Neuronal stem cell (in vitro differentiated cells): Measurements from ENCODE around the gene SP110.

ENCODE experiments used
- DNase-seq: peaks from one replicate; pipeline ENCODE4 v3.0.0-alpha.2; 2013; ENCODE audit warnings: low spot score
- H2AFZ ChIP-seq: one replicate; pipeline ENCODE4 v1.6.1; 2013; ENCODE audit warnings: mild to moderate bottlenecking, low read length, inconsistent platforms
- H2AK5ac ChIP-seq: 2 replicates; pipeline ENCODE4 v1.6.1; 2013; ENCODE audit warnings: low read depth, mild to moderate bottlenecking, inconsistent platforms, low read length, moderate library complexity, mixed read lengths
- H2BK120ac ChIP-seq: 2 replicates; pipeline ENCODE4 v1.6.1; 2013; ENCODE audit warnings: low read depth, mild to moderate bottlenecking, inconsistent platforms, low read length, moderate library complexity, mixed read lengths
- H2BK12ac ChIP-seq: one replicate; pipeline ENCODE4 v1.6.1; 2013; ENCODE audit warnings: low read length, inconsistent platforms
- H2BK15ac ChIP-seq: 2 replicates; pipeline ENCODE4 v1.6.1; 2013; ENCODE audit warnings: mild to moderate bottlenecking, low read length, inconsistent platforms, mixed read lengths
- H2BK5ac ChIP-seq: one replicate; pipeline ENCODE4 v1.6.1; 2013; ENCODE audit warnings: inconsistent platforms, mild to moderate bottlenecking, low read length, moderate library complexity
- H3K14ac ChIP-seq: one replicate; pipeline ENCODE4 v1.6.1; 2013; ENCODE audit warnings: low read length, inconsistent platforms
- H3K18ac ChIP-seq: 2 replicates; pipeline ENCODE4 v1.6.1; 2013; ENCODE audit warnings: low read length, inconsistent platforms
- H3K23ac ChIP-seq: 2 replicates; pipeline ENCODE4 v1.6.1; 2013; ENCODE audit warnings: low read depth, mild to moderate bottlenecking, mixed read lengths, low read length, inconsistent platforms; ENCODE audit not compliant: poor library complexity
- H3K27ac ChIP-seq: replicated peaks from 3 replicates; pipeline ENCODE4 v1.5.1; 2013; ENCODE audit warnings: low read length, inconsistent platforms
- H3K27me3 ChIP-seq, 3 experiments: 2 replicates each; pipeline ENCODE4 v1.6.1; 2013; ENCODE audit warnings: low read length in 3 of 3, mild to moderate bottlenecking in 2 of 3, inconsistent platforms in 1 of 3, low read depth in 1 of 3, mixed read lengths in 1 of 3, moderate library complexity in 1 of 3; ENCODE audit not compliant: control insufficient read depth in 3 of 3, insufficient read depth in 3 of 3
- H3K36me3 ChIP-seq, 2 donors: replicated peaks in 1 of 2; 2 replicates each; pipeline ENCODE4 v1.6.1; 2013; ENCODE audit warnings: low read length in 2 of 2; ENCODE audit not compliant: control insufficient read depth in 2 of 2, insufficient read depth in 2 of 2
- H3K4ac ChIP-seq: 2 replicates; pipeline ENCODE4 v1.6.1; 2013; ENCODE audit warnings: inconsistent platforms, mild to moderate bottlenecking, low read length, moderate library complexity
- H3K4me1 ChIP-seq, 2 donors: 1 replicate in 1 of 2; 2 replicates in 1 of 2; pipeline ENCODE4 v1.6.1; 2013; ENCODE audit warnings: low read length in 2 of 2, low read depth in 1 of 2; ENCODE audit not compliant: control insufficient read depth in 2 of 2, insufficient read depth in 1 of 2
- H3K4me2 ChIP-seq: one replicate; pipeline ENCODE4 v1.6.1; 2013; ENCODE audit warnings: mild to moderate bottlenecking, low read length, inconsistent platforms; ENCODE audit not compliant: insufficient read depth, poor library complexity, severe bottlenecking
- H3K4me3 ChIP-seq, 2 donors: 2 replicates each; pipeline ENCODE4 v1.5.1; 2013; ENCODE audit warnings: low read length in 2 of 2, mild to moderate bottlenecking in 2 of 2, inconsistent platforms in 1 of 2, moderate library complexity in 1 of 2
- H3K79me1 ChIP-seq: one replicate; pipeline ENCODE4 v1.6.1; 2013; ENCODE audit warnings: low read depth, mild to moderate bottlenecking, inconsistent platforms, low read length, moderate library complexity
- H3K9ac ChIP-seq: one replicate; pipeline ENCODE4 v1.6.1; 2013; ENCODE audit warnings: mild to moderate bottlenecking, low read depth, low read length, inconsistent platforms; ENCODE audit not compliant: poor library complexity
- H3K9me3 ChIP-seq, 2 donors: replicated peaks in 1 of 2; 2 replicates each; pipeline versions ENCODE3 to v1.6.1; 2013; ENCODE audit warnings: low read length in 2 of 2, mild to moderate bottlenecking in 2 of 2, inconsistent platforms in 1 of 2, low read depth in 1 of 2, mixed read lengths in 1 of 2, moderate library complexity in 1 of 2; ENCODE audit not compliant: control insufficient read depth in 2 of 2, insufficient read depth in 1 of 2
- H4K8ac ChIP-seq: one replicate; pipeline ENCODE4 v1.6.1; 2013; ENCODE audit warnings: low read depth, mild to moderate bottlenecking, inconsistent platforms, low read length, moderate library complexity
- H4K91ac ChIP-seq: one replicate; pipeline ENCODE4 v1.6.1; 2013; ENCODE audit warnings: low read length, low read depth, mild to moderate bottlenecking, inconsistent platforms; ENCODE audit not compliant: poor library complexity
- WGBS, 2 donors: extraction: QIAGEN DNeasy Blood & Tissue Kit; methylation state at CpG; one replicate each; pipeline ENCODE4 v1.1.7; 2013; ENCODE audit warnings: missing lambda C conversion rate in 2 of 2, mixed read lengths in 1 of 2; ENCODE audit not compliant: insufficient read length in 2 of 2, insufficient replicate concordance in 1 of 2; ENCODE audit errors: extremely low coverage in 2 of 2; 5-methylcytosine and 5-hydroxymethylcytosine counted together

SP110 gene

DNA sequence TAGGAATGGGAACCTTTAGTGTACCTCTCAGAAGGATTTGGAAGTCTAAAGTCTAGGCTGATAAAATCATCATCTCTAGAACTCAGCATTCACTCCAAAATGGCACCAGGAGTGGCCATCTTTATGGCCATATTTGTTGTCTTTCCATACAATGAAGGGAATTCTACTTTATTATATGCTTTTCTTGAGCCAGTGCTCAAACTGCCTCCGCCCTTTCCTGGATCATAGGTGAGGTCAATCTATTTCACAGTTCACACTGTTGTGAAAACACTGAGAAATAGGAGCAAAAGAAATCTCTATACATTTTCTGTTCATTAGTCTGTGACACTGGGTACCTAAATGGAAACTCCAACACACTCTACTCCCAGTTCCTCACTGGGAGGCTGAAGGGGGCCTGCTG lies 55.6 kb downstream of the SP110 start:
- Histone ChIP-seq H2BK15ac (no peak overlapping the region), H3K4ac (no peak overlapping the region), H2AK5ac (no peak overlapping the region), H3K9ac (no peak overlapping the region), H3K4me2 (no peak overlapping the region), H3K23ac (no peak overlapping the region), H2BK5ac (no peak overlapping the region), H2BK12ac (no peak overlapping the region), H3K9me3 (no peaks in the 10 kb centered on the region), H3K14ac (no peak overlapping the region), H3K27ac (no peak overlapping the region), H3K18ac (no peak overlapping the region), H3K27me3 (no peaks in the 10 kb centered on the region), H3K36me3 (no peaks in the 10 kb centered on the region), H3K79me1 (no peaks in the 10 kb centered on the region), H3K4me3 (no peak overlapping the region), H3K4me1 (no peaks in the 10 kb centered on the region), H2BK120ac (no peak overlapping the region), H4K91ac (no peak overlapping the region), H2AFZ (no peak overlapping the region), H4K8ac (no peak overlapping the region)
- no CpG with 5 or more reads among the region's 1 CpG for WGBS, 2 donors
- no peak for DNase-seq

DNA sequence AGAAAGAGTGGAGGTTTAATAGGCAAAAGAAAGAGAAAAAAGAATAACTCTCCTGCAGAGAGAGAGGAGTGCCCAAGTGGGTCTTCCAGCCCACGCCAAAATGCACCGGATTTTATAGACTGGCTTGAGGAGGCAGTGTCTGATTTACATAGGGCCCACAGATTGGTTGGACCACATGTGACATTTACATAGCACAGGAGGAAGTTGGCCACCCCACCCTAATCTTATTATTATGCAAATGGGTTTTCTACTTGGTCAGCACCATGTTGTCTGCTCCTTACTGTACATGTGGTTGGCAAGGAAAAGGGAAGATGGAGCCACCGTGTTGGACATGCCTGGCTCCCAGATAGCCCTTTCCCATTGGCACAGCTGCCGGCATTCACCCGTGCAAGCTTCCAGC lies 56.8 kb downstream of the SP110 start:
- Histone ChIP-seq H4K91ac (no peak overlapping the region), H3K36me3 (no peaks in the 10 kb centered on the region), H2BK5ac (no peak overlapping the region), H2BK120ac (no peak overlapping the region), H3K4me1 (no peaks in the 10 kb centered on the region), H2BK12ac (no peak overlapping the region), H3K9ac (no peak overlapping the region), H2AK5ac (no peak overlapping the region), H3K14ac (no peak overlapping the region), H3K9me3 (no peaks in the 10 kb centered on the region), H2BK15ac (no peak overlapping the region), H3K4me2 (no peak overlapping the region), H4K8ac (no peak overlapping the region), H3K4me3 (no peak overlapping the region), H2AFZ (no peak overlapping the region), H3K4ac (no peak overlapping the region), H3K23ac (no peak overlapping the region), H3K79me1 (no peaks in the 10 kb centered on the region), H3K27me3 (no peaks in the 10 kb centered on the region), H3K27ac (no peak overlapping the region), H3K18ac (no peak overlapping the region)
- WGBS, 2 donors = no CpG with 5 or more reads among the region's 5 CpGs
- DNase-seq = no peak

DNA sequence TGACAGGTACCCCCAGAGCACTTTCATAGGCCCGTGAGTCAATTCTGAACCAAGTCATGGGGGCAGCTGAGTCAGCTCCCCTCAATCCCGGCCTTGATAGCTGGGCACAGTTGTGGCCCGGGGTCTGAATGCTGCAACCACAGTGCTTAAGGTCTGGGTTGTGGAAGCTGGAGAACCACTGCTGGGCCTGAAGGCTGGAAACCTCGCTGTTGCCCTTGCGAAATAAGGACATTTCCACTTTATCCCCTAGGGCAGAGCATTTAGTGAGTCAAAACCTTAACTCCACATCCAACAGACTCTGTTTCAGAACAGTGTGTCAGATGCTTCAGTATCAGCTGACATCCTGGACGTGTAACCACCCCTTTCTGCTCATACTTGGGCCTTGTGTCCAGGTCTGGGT lies 58.6 kb downstream of the SP110 start:
- no peaks in the 10 kb centered on the region for H3K4me1 ChIP-seq

DNA sequence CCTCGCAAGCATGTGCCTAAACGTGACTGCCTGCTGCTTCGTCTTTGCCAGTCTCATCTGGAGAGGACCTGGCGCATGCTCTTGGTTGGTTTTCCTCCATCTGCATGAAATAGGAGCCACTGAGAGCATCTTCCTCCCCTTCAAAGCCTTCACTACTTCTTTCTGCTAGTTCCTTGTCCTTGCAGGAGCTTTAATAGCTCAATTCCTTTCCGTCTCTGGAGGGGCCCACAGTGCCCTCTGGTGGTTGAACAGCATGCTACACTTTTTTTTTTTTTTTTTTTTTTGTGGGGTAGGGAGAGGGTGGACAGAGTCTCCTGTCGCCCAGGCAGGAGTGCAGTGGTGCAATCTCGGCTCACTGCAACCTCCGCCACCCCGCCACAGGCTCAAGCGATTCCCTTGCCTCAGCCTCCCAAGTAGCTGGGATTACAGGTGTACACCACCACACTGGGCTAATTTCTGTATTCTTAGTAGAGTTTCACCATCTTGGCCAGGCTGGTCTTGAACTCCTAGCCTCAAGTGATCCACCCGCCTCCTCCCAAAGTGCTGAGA lies 59.6 kb downstream of the SP110 start:
- H3K4me3 ChIP-seq = no peak overlapping the region
- H3K36me3 ChIP-seq = no peaks in the 10 kb centered on the region
- no peak overlapping the region for H3K9ac ChIP-seq
- H4K8ac ChIP-seq = no peak overlapping the region
- H3K18ac ChIP-seq = no peak overlapping the region
- no peak overlapping the region for H2BK120ac ChIP-seq
- WGBS, 2 donors = no CpG with 5 or more reads among the region's 11 CpGs
- no peak overlapping the region for H3K4ac ChIP-seq
- DNase-seq = peak; percentile 41
- H3K27ac ChIP-seq = no peak overlapping the region
- no peak overlapping the region for H2AK5ac ChIP-seq
- H3K4me2 ChIP-seq = no peak overlapping the region
- no peaks in the 10 kb centered on the region for H3K4me1 ChIP-seq
- no peak overlapping the region for H4K91ac ChIP-seq
- no peak overlapping the region for H2BK5ac ChIP-seq
- no peak overlapping the region for H2BK12ac ChIP-seq
- no peak overlapping the region for H3K14ac ChIP-seq
- no peaks in the 10 kb centered on the region for H3K27me3 ChIP-seq
- H3K9me3 ChIP-seq = no peaks in the 10 kb centered on the region
- no peak overlapping the region for H2AFZ ChIP-seq
- no peaks in the 10 kb centered on the region for H3K79me1 ChIP-seq
- no peak overlapping the region for H2BK15ac ChIP-seq
- no peak overlapping the region for H3K23ac ChIP-seq

More for the DNA sequence above, 58.6 kb downstream of the SP110 start:
- Histone ChIP-seq H2BK120ac (no peak overlapping the region), H3K27me3 (no peaks in the 10 kb centered on the region), H3K4me2 (no peak overlapping the region), H2BK12ac (no peak overlapping the region), H3K14ac (no peak overlapping the region), H2AFZ (no peak overlapping the region), H4K8ac (no peak overlapping the region), H2BK5ac (no peak overlapping the region), H3K27ac (no peak overlapping the region), H3K4ac (no peak overlapping the region), H3K23ac (no peak overlapping the region), H2AK5ac (no peak overlapping the region), H2BK15ac (no peak overlapping the region), H3K36me3 (no peaks in the 10 kb centered on the region), H4K91ac (no peak overlapping the region), H3K79me1 (no peaks in the 10 kb centered on the region), H3K9me3 (no peaks in the 10 kb centered on the region), H3K18ac (no peak overlapping the region), H3K9ac (no peak overlapping the region), H3K4me3 (no peak overlapping the region)
- no CpG with 5 or more reads among the region's 6 CpGs for WGBS, 2 donors
- DNase-seq = no peak
